MCF 10A (cell line): ENCODE results near the gene IGFLR1. TPM values are rescaled to one million over a fixed set of nuclear protein-coding genes. Genes with fewer than 3 reads are reported as not detected.

ENCODE experiments used
- BruUV-seq: library from RNA; stranded (reverse); fragments of 400-500 nt; replicated peaks from 2 replicates; lab custom pipeline; 2021; lab: Mats Ljungman, UMichigan
- CTCF ChIA-PET: fragments of 300-600 bp; sonication (Branson Sonifier 250); formaldehyde crosslinking; extraction: SDS; loops from one replicate; lab custom pipeline; 2021; ENCODE audit warnings: antibody characterized with exemption, inconsistent platforms; lab: Yijun Ruan, JAX
- POLR2A ChIA-PET: fragments of 300-600, 350-650 bp; sonication (Branson Sonifier 250); formaldehyde crosslinking; extraction: SDS; loops from one replicate; lab custom pipeline; 2020; ENCODE audit warnings: antibody characterized with exemption, inconsistent platforms; lab: Yijun Ruan, JAX
- DNase-seq: peaks from one replicate; pipeline ENCODE4 v3.0.0-alpha.2; 2018; ENCODE audit not compliant: unreplicated experiment
- H3K27ac Mint-ChIP-seq: one replicate; pipeline ENCODE4 v1.8.0; 2022; ENCODE audit warnings: mild to moderate bottlenecking, low read depth, mixed read lengths; ENCODE audit not compliant: unreplicated experiment
- H3K27me3 Mint-ChIP-seq: one replicate; pipeline ENCODE4 v1.8.0; 2022; ENCODE audit warnings: mixed read lengths; ENCODE audit not compliant: insufficient read depth, unreplicated experiment
- H3K36me3 Mint-ChIP-seq: one replicate; pipeline ENCODE4 v1.8.0; 2022; ENCODE audit warnings: mild to moderate bottlenecking, moderate library complexity, mixed read lengths; ENCODE audit not compliant: insufficient read depth, unreplicated experiment
- H3K4me1 Mint-ChIP-seq: one replicate; pipeline ENCODE4 v1.8.0; 2022; ENCODE audit warnings: mixed read lengths; ENCODE audit not compliant: insufficient read depth, unreplicated experiment
- H3K4me3 Mint-ChIP-seq: one replicate; pipeline ENCODE4 v1.8.0; 2022; ENCODE audit warnings: mild to moderate bottlenecking, moderate library complexity, mixed read lengths; ENCODE audit not compliant: unreplicated experiment
- H3K9me3 Mint-ChIP-seq: one replicate; pipeline ENCODE4 v1.8.0; 2022; ENCODE audit warnings: mixed read lengths; ENCODE audit not compliant: unreplicated experiment
- intact Hi-C: fragments of 100-400 bp; cut with micrococcal nuclease; formaldehyde crosslinking; loops from 2 replicates; pipeline ENCODE4 v1.14.1; 2022
- total RNA-seq: library from RNA; stranded (reverse); gene quantifications from 2 replicates; pipeline ENCODE4 v1.2.3, GENCODE V29; 2022
- TF ChIP-seq, protein P1 (sequence below): fragments of 200-600 bp; IDR thresholded peaks from one replicate; pipeline ENCODE4 v1.8.0; 2022; ENCODE audit warnings: antibody characterized with exemption, mild to moderate bottlenecking; ENCODE audit not compliant: unreplicated experiment

IGFLR1 gene
- total RNA-seq, 1 experiment from 2014 or later, result 4.2 TPM

DNA sequence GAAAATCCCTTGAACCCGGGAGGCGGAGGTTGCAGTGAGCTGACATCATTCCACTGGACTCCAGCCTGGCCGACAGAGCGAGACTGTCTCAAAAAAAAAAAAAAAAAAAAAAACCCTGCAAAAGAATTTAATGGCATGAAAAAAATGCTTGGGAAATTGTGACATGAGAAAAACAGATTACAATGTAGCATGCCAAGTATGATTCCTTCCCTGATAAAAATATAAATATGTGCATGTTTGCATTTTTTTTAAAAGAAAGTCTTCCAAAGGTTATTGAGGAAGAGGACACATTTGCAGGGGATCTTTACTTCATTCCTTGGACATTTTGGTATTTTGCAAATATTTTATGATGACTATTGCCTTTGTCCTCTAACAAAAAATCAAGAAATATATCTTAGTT, 52.4 kb downstream of the IGFLR1 start:
- TF ChIP-seq, protein P1, sequence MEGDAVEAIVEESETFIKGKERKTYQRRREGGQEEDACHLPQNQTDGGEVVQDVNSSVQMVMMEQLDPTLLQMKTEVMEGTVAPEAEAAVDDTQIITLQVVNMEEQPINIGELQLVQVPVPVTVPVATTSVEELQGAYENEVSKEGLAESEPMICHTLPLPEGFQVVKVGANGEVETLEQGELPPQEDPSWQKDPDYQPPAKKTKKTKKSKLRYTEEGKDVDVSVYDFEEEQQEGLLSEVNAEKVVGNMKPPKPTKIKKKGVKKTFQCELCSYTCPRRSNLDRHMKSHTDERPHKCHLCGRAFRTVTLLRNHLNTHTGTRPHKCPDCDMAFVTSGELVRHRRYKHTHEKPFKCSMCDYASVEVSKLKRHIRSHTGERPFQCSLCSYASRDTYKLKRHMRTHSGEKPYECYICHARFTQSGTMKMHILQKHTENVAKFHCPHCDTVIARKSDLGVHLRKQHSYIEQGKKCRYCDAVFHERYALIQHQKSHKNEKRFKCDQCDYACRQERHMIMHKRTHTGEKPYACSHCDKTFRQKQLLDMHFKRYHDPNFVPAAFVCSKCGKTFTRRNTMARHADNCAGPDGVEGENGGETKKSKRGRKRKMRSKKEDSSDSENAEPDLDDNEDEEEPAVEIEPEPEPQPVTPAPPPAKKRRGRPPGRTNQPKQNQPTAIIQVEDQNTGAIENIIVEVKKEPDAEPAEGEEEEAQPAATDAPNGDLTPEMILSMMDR, result no peak
- ChIA-PET POLR2A (no interaction called here), CTCF (no interaction called here)
- no peak for DNase-seq
- Mint-ChIP-seq H3K9me3 (no peaks in the 10 kb centered on the region), H3K36me3 (no peaks in the 10 kb centered on the region), H3K27me3 (no peaks in the 10 kb centered on the region), H3K27ac (no peak overlapping the region), H3K4me1 (no peaks in the 10 kb centered on the region), H3K4me3 (no peak overlapping the region)
- intact Hi-C loops, result loop anchor here (5.0 kb wide), 2 partner anchors 132 to 192 kb away; no protein-coding TSS in a partner anchor
- no TSS peak for BruUV-seq

Other genes starting within 250 kb of the IGFLR1 start
- gene DMKN, start 228.8 kb downstream of the IGFLR1 start, total RNA-seq, result 86.2 and 90.7 TPM in 2 replicates
- gene SBSN, start 214.1 kb downstream of the IGFLR1 start, total RNA-seq, result 0.61 TPM in 1 of 2 replicates, not detected in the other
- gene GAPDHS, start 209.0 kb downstream of the IGFLR1 start, total RNA-seq, result not detected in 2 replicates
- 110 and 123 TPM in 2 replicates for gene TMEM147, start 196.8 kb downstream of the IGFLR1 start, total RNA-seq
- gene ATP4A, start 178.8 kb downstream of the IGFLR1 start, total RNA-seq, result not detected in 2 replicates
- not detected in 2 replicates for gene PMIS2, start 156.3 kb downstream of the IGFLR1 start, total RNA-seq
- gene HAUS5, start 129.7 kb downstream of the IGFLR1 start, total RNA-seq, result 6.3 and 10.6 TPM in 2 replicates
- gene RBM42, start 113.4 kb downstream of the IGFLR1 start, total RNA-seq, result 84.2 and 87.7 TPM in 2 replicates
- gene ETV2, start 100.7 kb downstream of the IGFLR1 start, total RNA-seq, result 0.44 and 1.0 TPM in 2 replicates
- 213 and 265 TPM in 2 replicates for gene COX6B1, start 94.1 kb downstream of the IGFLR1 start, total RNA-seq
- not detected in 2 replicates for gene UPK1A, start 75.9 kb downstream of the IGFLR1 start, total RNA-seq
- gene ZBTB32, start 37.9 kb downstream of the IGFLR1 start, total RNA-seq, result not detected in 2 replicates
- gene KMT2B, start 24.4 kb downstream of the IGFLR1 start, total RNA-seq, result 36.0 TPM in 2 replicates
- gene U2AF1L4, start 3.0 kb upstream of the IGFLR1 start, total RNA-seq, result 32.0 and 37.5 TPM in 2 replicates
- 65.0 and 86.9 TPM in 2 replicates for gene PSENEN, start 3.2 kb upstream of the IGFLR1 start, total RNA-seq
- gene LIN37, start 6.1 kb upstream of the IGFLR1 start, total RNA-seq, result 19.6 and 24.6 TPM in 2 replicates
- 0.21 TPM in 1 of 2 replicates, not detected in the other for gene HSPB6, start 14.6 kb upstream of the IGFLR1 start, total RNA-seq
- 33.8 and 37.3 TPM in 2 replicates for gene PROSER3, start 15.7 kb upstream of the IGFLR1 start, total RNA-seq
- gene ARHGAP33, start 33.1 kb upstream of the IGFLR1 start, total RNA-seq, result 5.4 and 5.6 TPM in 2 replicates
- not detected in 2 replicates for gene PRODH2, start 70.4 kb upstream of the IGFLR1 start, total RNA-seq
- not detected in 2 replicates for gene NPHS1, start 110.1 kb upstream of the IGFLR1 start, total RNA-seq
- gene KIRREL2, start 114.5 kb upstream of the IGFLR1 start, total RNA-seq, result not detected in 2 replicates
- gene APLP1, start 126.1 kb upstream of the IGFLR1 start, total RNA-seq, result 1.3 and 2.4 TPM in 2 replicates
- gene NFKBID, start 158.1 kb upstream of the IGFLR1 start, total RNA-seq, result 6.4 and 8.4 TPM in 2 replicates
- gene HCST, start 160.1 kb upstream of the IGFLR1 start, total RNA-seq, result not detected in 2 replicates
- not detected in 2 replicates for gene TYROBP, start 165.8 kb upstream of the IGFLR1 start, total RNA-seq
- gene LRFN3, start 193.9 kb upstream of the IGFLR1 start, total RNA-seq, result 7.4 and 10.1 TPM in 2 replicates